ENCODE results near the gene FOXP1.

- TF ChIP-seq EZH2 (IDR thresholded peaks at IDR 0.05; ENCODE audit: borderline replicate concordance, low read length) (no peak), CTCF (conservative IDR thresholded peaks at IDR 0.05 in 1 of 2, IDR thresholded peaks at IDR 0.05 in 1 of 2; ENCODE audit: extremely low read depth in 1 of 2, insufficient read depth in 1 of 2, low read depth in 1 of 2, low read length in 2 of 2) (no peak)
Observed at GRCh38 chr3:71243229-71243628, 340.3 kb downstream of the FOXP1 start.

All from mammary epithelial cell (primary cell).